H9 (cell line): ENCODE results near the gene NAGPA. TPM values are rescaled to one million over a fixed set of nuclear protein-coding genes. Genes with fewer than 3 reads are reported as not detected.

Experiments used
- DNase-seq: peaks from one replicate; pipeline ENCODE4 v3.0.0-alpha.2; 2017
- H2AFZ ChIP-seq: one replicate; pipeline ENCODE4 v1.6.1; 2013; ENCODE audit warnings: mild to moderate bottlenecking, low read length, control low read depth, moderate library complexity
- H2AK5ac ChIP-seq: 2 replicates; pipeline ENCODE4 v1.6.1; 2013; ENCODE audit warnings: low read length, control low read depth, mixed read lengths; ENCODE audit not compliant: insufficient read length
- H2BK120ac ChIP-seq: one replicate; pipeline ENCODE4 v1.6.1; 2013; ENCODE audit warnings: low read depth, mild to moderate bottlenecking, low read length, control low read depth, inconsistent platforms; ENCODE audit not compliant: poor library complexity, severe bottlenecking
- H2BK12ac ChIP-seq: 2 replicates; pipeline ENCODE4 v1.6.1; 2013; ENCODE audit warnings: low read length, control low read depth, mixed read lengths, low read depth; ENCODE audit not compliant: insufficient read length
- H2BK15ac ChIP-seq: 2 replicates; pipeline ENCODE4 v1.6.1; 2013; ENCODE audit warnings: low read depth, low read length, control low read depth
- H2BK20ac ChIP-seq: one replicate; pipeline ENCODE4 v1.6.1; 2013; ENCODE audit warnings: low read depth, mild to moderate bottlenecking, low read length, control low read depth, inconsistent platforms; ENCODE audit not compliant: poor library complexity, severe bottlenecking
- H2BK5ac ChIP-seq: 2 replicates; pipeline ENCODE4 v1.6.1; 2013; ENCODE audit warnings: low read length, control low read depth, mixed read lengths; ENCODE audit not compliant: insufficient read length
- H3K14ac ChIP-seq: 2 replicates; pipeline ENCODE4 v1.6.1; 2013; ENCODE audit warnings: low read length, control low read depth; ENCODE audit not compliant: insufficient read depth
- H3K18ac ChIP-seq: 2 replicates; pipeline ENCODE4 v1.6.1; 2013; ENCODE audit warnings: low read depth, mild to moderate bottlenecking, mixed read lengths, low read length, control low read depth; ENCODE audit not compliant: insufficient read length
- H3K23ac ChIP-seq: 2 replicates; pipeline ENCODE4 v1.6.1; 2013; ENCODE audit warnings: low read length, control low read depth, mixed read lengths, low read depth; ENCODE audit not compliant: insufficient read length
- H3K23me2 ChIP-seq: 2 replicates; pipeline ENCODE4 v1.6.1; 2013; ENCODE audit warnings: low read depth, mild to moderate bottlenecking, mixed read lengths, low read length, control low read depth; ENCODE audit not compliant: insufficient read length, poor library complexity, severe bottlenecking
- H3K27ac ChIP-seq: 2 replicates; pipeline ENCODE4 v1.5.1; 2013; ENCODE audit warnings: low read length, control low read depth, mixed read lengths, low read depth; ENCODE audit not compliant: insufficient read length
- H3K27me3 ChIP-seq: 2 replicates; pipeline ENCODE4 v1.6.1; 2013; ENCODE audit warnings: low read length, control low read depth, inconsistent platforms; ENCODE audit not compliant: insufficient read depth
- H3K4ac ChIP-seq: 2 replicates; pipeline ENCODE4 v1.6.1; 2013; ENCODE audit warnings: low read depth, mild to moderate bottlenecking, control low read depth, inconsistent platforms, low read length, moderate library complexity
- H3K4me1 ChIP-seq: 2 replicates; pipeline ENCODE4 v1.6.1; 2013; ENCODE audit warnings: low read length, control low read depth, inconsistent platforms; ENCODE audit not compliant: insufficient read depth
- H3K4me2 ChIP-seq: 2 replicates; pipeline ENCODE4 v1.6.1; 2013; ENCODE audit warnings: low read length, control low read depth, mixed read lengths; ENCODE audit not compliant: insufficient read length, insufficient read depth
- H3K56ac ChIP-seq: 2 replicates; pipeline ENCODE4 v1.6.1; 2013; ENCODE audit warnings: low read depth, mild to moderate bottlenecking, mixed read lengths, low read length, control low read depth; ENCODE audit not compliant: insufficient read length
- H3K79me1 ChIP-seq: 2 replicates; pipeline ENCODE4 v1.6.1; 2013; ENCODE audit warnings: low read depth, mild to moderate bottlenecking, moderate library complexity, low read length, control low read depth, inconsistent platforms; ENCODE audit not compliant: insufficient read depth, poor library complexity, severe bottlenecking
- H3K79me2 ChIP-seq: 2 replicates; pipeline ENCODE4 v1.6.1; 2013; ENCODE audit warnings: low read length, control low read depth, inconsistent platforms; ENCODE audit not compliant: insufficient read depth
- H3K9ac ChIP-seq: 2 replicates; pipeline ENCODE4 v1.6.1; 2013; ENCODE audit warnings: low read length, control low read depth, mixed read lengths; ENCODE audit not compliant: insufficient read length; ENCODE audit errors: extremely low read depth
- H3K9me3 ChIP-seq: one replicate; pipeline ENCODE4 v1.6.1; 2013; ENCODE audit warnings: low read depth, low read length, inconsistent platforms; ENCODE audit not compliant: control insufficient read depth
- H3T11ph ChIP-seq: one replicate; pipeline ENCODE4 v1.6.1; 2013; ENCODE audit warnings: mild to moderate bottlenecking, low read length, control low read depth, inconsistent platforms
- H4K20me1 ChIP-seq: one replicate; pipeline ENCODE4 v1.6.1; 2013; ENCODE audit not compliant: control insufficient read depth, insufficient read length, insufficient read depth
- H4K5ac ChIP-seq: 2 replicates; pipeline ENCODE4 v1.6.1; 2013; ENCODE audit warnings: low read depth, mild to moderate bottlenecking, mixed read lengths, low read length, control low read depth; ENCODE audit not compliant: insufficient read length
- H4K8ac ChIP-seq: replicated peaks from 2 replicates; pipeline ENCODE4 v1.6.1; 2013; ENCODE audit warnings: low read length, control low read depth, mixed read lengths, low read depth; ENCODE audit not compliant: insufficient read length
- H4K91ac ChIP-seq: 2 replicates; pipeline ENCODE4 v1.6.1; 2013; ENCODE audit warnings: low read depth, mild to moderate bottlenecking, moderate library complexity, mixed read lengths, low read length, control low read depth; ENCODE audit not compliant: insufficient read length
- H3K27ac Mint-ChIP-seq, 3 experiments: 2 replicates in 2 of 3; 3 replicates in 1 of 3; pipeline ENCODE4 v1.8.0; 2020 to 2021; ENCODE audit warnings: mixed read lengths in 3 of 3, mild to moderate bottlenecking in 1 of 3, moderate library complexity in 1 of 3
- H3K27me3 Mint-ChIP-seq: 2 replicates; pipeline ENCODE4 v1.8.0; 2021; ENCODE audit warnings: low read depth, mild to moderate bottlenecking, moderate library complexity, mixed read lengths
- H3K36me3 Mint-ChIP-seq, 3 experiments: 2 replicates in 2 of 3; 3 replicates in 1 of 3; pipeline ENCODE4 v1.8.0; 2020 to 2021; ENCODE audit warnings: low read depth in 3 of 3, mixed read lengths in 3 of 3; ENCODE audit not compliant: insufficient read depth in 1 of 3
- H3K4me1 Mint-ChIP-seq, 2 experiments: 2 replicates each; pipeline ENCODE4 v1.8.0; 2020; ENCODE audit warnings: mixed read lengths in 2 of 2
- H3K4me3 Mint-ChIP-seq, 2 experiments: 2 replicates in 1 of 2; 3 replicates in 1 of 2; pipeline ENCODE4 v1.8.0; 2020 to 2021; ENCODE audit warnings: mild to moderate bottlenecking in 2 of 2, mixed read lengths in 2 of 2, moderate library complexity in 1 of 2
- H3K9me3 Mint-ChIP-seq, 2 experiments: 2 replicates in 1 of 2; 3 replicates in 1 of 2; pipeline ENCODE4 v1.8.0; 2020; ENCODE audit warnings: mild to moderate bottlenecking in 2 of 2, mixed read lengths in 2 of 2, moderate library complexity in 1 of 2
- WGBS: extraction: QIAGEN DNeasy Blood & Tissue Kit; methylation state at CpG from one replicate; pipeline ENCODE4 v1.1.7; 2013; ENCODE audit warnings: missing lambda C conversion rate, low lambda C conversion rate, mixed read lengths; ENCODE audit not compliant: insufficient read length; ENCODE audit errors: extremely low coverage; 5-methylcytosine and 5-hydroxymethylcytosine counted together
- total RNA-seq: library from RNA; stranded (reverse); gene quantifications from 2 replicates; pipeline ENCODE4 v1.2.1, GENCODE V29; 2021
- TF ChIP-seq, protein P1 (sequence below): fragments of 200-600 bp; sonication (generic); conservative IDR thresholded peaks from 3 replicates; pipeline ENCODE4 v1.8.0; 2021; ENCODE audit warnings: antibody characterized with exemption, mild to moderate bottlenecking

Gene NAGPA
- total RNA-seq, 1 experiment from 2014 or later, result 12.1 TPM

DNA sequence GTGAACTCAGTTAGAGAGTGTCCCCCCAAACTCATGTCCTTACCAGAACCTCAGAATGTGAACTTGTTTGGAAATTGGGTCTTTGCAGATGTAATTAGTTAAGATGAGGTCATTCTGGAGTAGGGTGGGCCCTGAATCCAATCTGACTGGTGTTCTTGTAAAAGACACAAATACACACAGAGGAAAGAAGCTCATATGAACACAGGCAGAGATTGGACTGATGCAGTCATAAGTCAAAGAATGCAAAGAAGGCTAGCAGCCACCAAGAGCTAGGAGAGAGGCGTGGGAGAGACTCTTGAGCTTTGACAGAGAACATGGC, 2.1 kb upstream of the NAGPA start:
- H3K27me3 ChIP-seq, result no peaks in the 10 kb centered on the region
- no peaks in the 10 kb centered on the region for H3K9me3 Mint-ChIP-seq
- no peak overlapping the region for H2AK5ac ChIP-seq
- no peaks in the 10 kb centered on the region for H3K9me3 ChIP-seq
- no peak overlapping the region for H3K9ac ChIP-seq
- no peak overlapping the region for H4K91ac ChIP-seq
- 0 out of 7 replicates have a peak overlapping the region, but pooled peaks of 1 of the 3 experiments have one; percentile 16 for H3K27ac Mint-ChIP-seq
- no peak overlapping the region for H3K23ac ChIP-seq
- peaks cover 9% of the 10 kb centered on the region for H3K27me3 Mint-ChIP-seq
- H3T11ph ChIP-seq, result no peak overlapping the region
- no peaks in the 10 kb centered on the region for H3K79me2 ChIP-seq
- no peak overlapping the region for H3K18ac ChIP-seq
- peaks cover 5% of the 10 kb centered on the region for H3K23me2 ChIP-seq
- H4K20me1 ChIP-seq, result no peaks in the 10 kb centered on the region
- H2BK20ac ChIP-seq, result no peak overlapping the region
- H2AFZ ChIP-seq, result no peak overlapping the region
- H3K4me3 Mint-ChIP-seq, result no peak overlapping the region
- no peak overlapping the region for H4K5ac ChIP-seq
- H3K36me3 Mint-ChIP-seq, result no peaks in the 10 kb centered on the region; a peak in 1 of 7 replicates
- H3K4ac ChIP-seq, result no peak overlapping the region
- H3K4me1 Mint-ChIP-seq, result peaks cover 21 to 31% of the 10 kb centered on the region in 2 experiments
- H3K4me1 ChIP-seq, result peaks cover 9% of the 10 kb centered on the region
- no peak overlapping the region for H2BK15ac ChIP-seq
- no peak overlapping the region for H3K27ac ChIP-seq
- H3K56ac ChIP-seq, result no peak overlapping the region
- DNase-seq, result no peak
- no peak overlapping the region for H2BK12ac ChIP-seq
- H2BK120ac ChIP-seq, result no peak overlapping the region
- no peak overlapping the region for H4K8ac ChIP-seq
- no peak overlapping the region for H3K4me2 ChIP-seq
- H3K79me1 ChIP-seq, result no peaks in the 10 kb centered on the region
- WGBS, result no CpG with 5 or more reads among the region's 1 CpG
- TF ChIP-seq, protein P1, sequence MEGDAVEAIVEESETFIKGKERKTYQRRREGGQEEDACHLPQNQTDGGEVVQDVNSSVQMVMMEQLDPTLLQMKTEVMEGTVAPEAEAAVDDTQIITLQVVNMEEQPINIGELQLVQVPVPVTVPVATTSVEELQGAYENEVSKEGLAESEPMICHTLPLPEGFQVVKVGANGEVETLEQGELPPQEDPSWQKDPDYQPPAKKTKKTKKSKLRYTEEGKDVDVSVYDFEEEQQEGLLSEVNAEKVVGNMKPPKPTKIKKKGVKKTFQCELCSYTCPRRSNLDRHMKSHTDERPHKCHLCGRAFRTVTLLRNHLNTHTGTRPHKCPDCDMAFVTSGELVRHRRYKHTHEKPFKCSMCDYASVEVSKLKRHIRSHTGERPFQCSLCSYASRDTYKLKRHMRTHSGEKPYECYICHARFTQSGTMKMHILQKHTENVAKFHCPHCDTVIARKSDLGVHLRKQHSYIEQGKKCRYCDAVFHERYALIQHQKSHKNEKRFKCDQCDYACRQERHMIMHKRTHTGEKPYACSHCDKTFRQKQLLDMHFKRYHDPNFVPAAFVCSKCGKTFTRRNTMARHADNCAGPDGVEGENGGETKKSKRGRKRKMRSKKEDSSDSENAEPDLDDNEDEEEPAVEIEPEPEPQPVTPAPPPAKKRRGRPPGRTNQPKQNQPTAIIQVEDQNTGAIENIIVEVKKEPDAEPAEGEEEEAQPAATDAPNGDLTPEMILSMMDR, result no peak
- H2BK5ac ChIP-seq, result no peak overlapping the region
- no peak overlapping the region for H3K14ac ChIP-seq
